ENCODE measurements around the gene ATP8A2.
"Not testable (repeated sequence)": the region's sequence is repeated elsewhere in the genome, so short reads cannot be mapped to it uniquely, and the experiment has no call there.

Gene ATP8A2

DNA sequence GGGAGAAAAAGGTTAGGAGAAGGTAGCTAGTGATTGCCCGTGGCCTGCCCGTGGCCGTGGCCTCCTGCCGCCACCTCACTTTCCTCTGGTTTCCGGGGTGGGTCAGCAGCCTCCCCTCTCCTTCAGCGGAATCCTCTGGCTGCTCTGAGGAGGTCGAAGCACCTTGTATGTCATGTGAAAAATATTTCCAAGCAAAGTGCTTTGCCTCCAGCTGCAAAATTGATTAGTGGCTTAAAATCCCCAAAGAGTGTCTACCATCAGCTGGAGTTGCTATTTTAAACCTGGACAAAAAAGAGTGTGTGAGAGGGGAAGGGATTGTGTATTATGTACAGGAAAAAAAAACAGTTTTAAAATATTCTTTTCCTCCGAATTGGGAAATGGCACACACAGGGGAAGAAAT lies 697.9 kb downstream of the ATP8A2 start:
- H3K9ac ChIP-seq (ENCODE audit: low read depth, low read length); H3K4me3 ChIP-seq (ENCODE audit: low read depth, low read length): not testable (repeated sequence)

DNA sequence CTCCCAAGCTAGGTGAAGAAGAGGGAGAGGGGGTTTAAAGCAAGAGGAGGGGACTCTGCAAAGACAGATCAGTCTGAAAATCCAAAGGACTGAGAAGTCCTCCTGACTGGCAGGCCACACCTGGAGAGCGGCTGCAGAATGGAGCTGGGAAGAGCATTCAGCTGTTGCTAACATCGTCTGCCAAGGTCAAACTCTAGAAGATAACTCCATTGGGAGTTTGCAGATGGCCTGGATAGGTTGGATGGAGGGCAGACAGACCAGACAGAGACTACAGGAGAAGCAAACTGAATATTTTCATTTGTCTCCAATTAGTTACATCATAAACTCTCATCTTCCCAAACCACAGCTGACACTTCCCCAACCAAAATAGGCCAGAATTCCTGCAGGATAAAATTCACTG lies 699.9 kb downstream of the ATP8A2 start:
- Histone ChIP-seq H3K36me3 (ENCODE audit: control insufficient read depth, insufficient read depth, low read length) (no peaks in the 10 kb centered on the region), H3K9me3 (ENCODE audit: control insufficient read depth, insufficient read depth, low read length) (no peaks in the 10 kb centered on the region), H3K4me3 (ENCODE audit: low read depth, low read length) (no peak overlapping the region), H3K27me3 (ENCODE audit: control insufficient read depth, insufficient read depth, low read length) (no peaks in the 10 kb centered on the region), H3K4me1 (ENCODE audit: control insufficient read depth, insufficient read depth, low read length) (peaks cover 2% of the 10 kb centered on the region), H3K9ac (ENCODE audit: low read depth, low read length) (no peak overlapping the region)

More for the DNA sequence above, 697.9 kb downstream of the ATP8A2 start:
- not testable (repeated sequence) for H3K27me3 ChIP-seq (ENCODE audit: control insufficient read depth, insufficient read depth, low read length); H3K4me1 ChIP-seq (ENCODE audit: control insufficient read depth, insufficient read depth, low read length); H3K9me3 ChIP-seq (ENCODE audit: control insufficient read depth, insufficient read depth, low read length); H3K36me3 ChIP-seq (ENCODE audit: control insufficient read depth, insufficient read depth, low read length)

DNA sequence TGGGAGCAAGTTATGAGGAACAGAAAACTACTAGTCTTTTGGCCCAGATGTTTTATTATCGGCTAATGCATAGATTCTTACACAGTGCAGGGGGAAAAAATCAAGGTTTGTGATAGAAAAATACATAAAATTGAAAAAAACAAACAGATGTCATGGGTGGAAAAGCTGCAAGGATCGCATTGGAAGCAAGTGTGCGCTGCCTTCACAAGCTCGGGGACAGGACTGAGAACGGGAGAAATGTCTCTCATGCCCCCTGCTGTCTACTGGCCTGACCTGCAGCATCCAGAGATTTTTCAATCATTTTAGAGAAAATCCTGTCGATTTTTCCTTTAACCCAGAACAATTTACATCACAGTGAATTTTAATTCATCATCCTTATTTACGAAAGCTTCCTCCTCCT lies 700.6 kb downstream of the ATP8A2 start:
- H3K4me3 ChIP-seq (ENCODE audit: low read depth, low read length); H3K9ac ChIP-seq (ENCODE audit: low read depth, low read length); H3K36me3 ChIP-seq (ENCODE audit: control insufficient read depth, insufficient read depth, low read length); H3K27me3 ChIP-seq (ENCODE audit: control insufficient read depth, insufficient read depth, low read length); H3K4me1 ChIP-seq (ENCODE audit: control insufficient read depth, insufficient read depth, low read length); H3K9me3 ChIP-seq (ENCODE audit: control insufficient read depth, insufficient read depth, low read length): not testable (repeated sequence)

DNA sequence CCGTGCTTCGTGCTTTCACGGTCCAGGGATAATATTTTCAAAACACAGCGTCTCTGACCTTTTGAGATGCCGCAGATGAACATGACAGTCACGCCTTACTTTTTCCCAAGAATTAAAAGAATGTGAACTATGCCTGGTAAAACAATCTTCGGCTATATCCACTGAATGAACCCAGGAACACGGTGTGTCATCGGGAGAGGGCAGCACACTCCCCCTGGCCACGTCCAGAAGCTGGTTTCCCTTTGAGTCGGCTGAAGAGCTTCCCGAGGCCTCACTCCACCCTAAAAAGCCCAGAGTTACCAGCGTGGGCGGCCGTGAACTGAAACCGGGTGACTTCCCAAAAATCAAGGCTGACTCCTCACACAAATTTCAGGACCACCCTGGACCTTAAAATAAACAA lies 702.9 kb downstream of the ATP8A2 start:
- H3K4me3 ChIP-seq (ENCODE audit: low read depth, low read length), result no peak overlapping the region
- H3K27me3 ChIP-seq (ENCODE audit: control insufficient read depth, insufficient read depth, low read length), result no peaks in the 10 kb centered on the region
- no peak overlapping the region for H3K9ac ChIP-seq (ENCODE audit: low read depth, low read length)
- H3K4me1 ChIP-seq (ENCODE audit: control insufficient read depth, insufficient read depth, low read length), result peaks cover 6% of the 10 kb centered on the region
- no peaks in the 10 kb centered on the region for H3K9me3 ChIP-seq (ENCODE audit: control insufficient read depth, insufficient read depth, low read length)
- no peaks in the 10 kb centered on the region for H3K36me3 ChIP-seq (ENCODE audit: control insufficient read depth, insufficient read depth, low read length)

Measured in iPS-15b (cell line).